Liver (tissue), 3 donors: Measurements from ENCODE around the gene ANKRD10.

ENCODE experiments used
- EGR1 ChIP-seq, 2 donors: IDR thresholded peaks; 2 replicates each; pipeline ENCODE4 v1.6.1; 2016 to 2018; ENCODE audit warnings: antibody characterized with exemption in 2 of 2, low read depth in 2 of 2
- GABPA ChIP-seq, 2 donors: IDR thresholded peaks in 1 of 2; conservative IDR thresholded peaks in 1 of 2; 2 replicates each; pipeline ENCODE4 v1.6.1; 2016; ENCODE audit warnings: antibody characterized with exemption in 2 of 2, mild to moderate bottlenecking in 1 of 2, moderate library complexity in 1 of 2
- RAD21 ChIP-seq, 2 donors: IDR thresholded peaks; 2 replicates each; pipeline ENCODE4 v1.6.1; 2016; ENCODE audit warnings: antibody characterized with exemption in 2 of 2, mild to moderate bottlenecking in 2 of 2
- RXRA ChIP-seq, 2 donors: IDR thresholded peaks; 2 replicates each; pipeline ENCODE4 v1.6.1; 2017 to 2018; ENCODE audit warnings: antibody characterized with exemption in 2 of 2, mild to moderate bottlenecking in 1 of 2
- SP1 ChIP-seq: IDR thresholded peaks from 2 replicates; pipeline ENCODE4 v1.6.1; 2018; ENCODE audit warnings: antibody characterized with exemption, mild to moderate bottlenecking
- TF ChIP-seq, protein P1 (sequence below): fragments of 150-350 bp; IDR thresholded peaks from 2 replicates; pipeline ENCODE4 v1.5.1; 2017; ENCODE audit warnings: improper control_type of control experiment, low read depth, low read length; ENCODE audit not compliant: missing input control
- TF ChIP-seq, protein P2 (sequence below): IDR thresholded peaks from 2 replicates; pipeline ENCODE4 v1.6.1; 2016; ENCODE audit warnings: antibody characterized with exemption, mild to moderate bottlenecking
- TF ChIP-seq, protein P3 (sequence below): IDR thresholded peaks from 2 replicates; pipeline ENCODE4 v1.6.1; 2016; ENCODE audit warnings: antibody characterized with exemption
- donor health status: healthy.
- donor health status: healthy.

DNA sequence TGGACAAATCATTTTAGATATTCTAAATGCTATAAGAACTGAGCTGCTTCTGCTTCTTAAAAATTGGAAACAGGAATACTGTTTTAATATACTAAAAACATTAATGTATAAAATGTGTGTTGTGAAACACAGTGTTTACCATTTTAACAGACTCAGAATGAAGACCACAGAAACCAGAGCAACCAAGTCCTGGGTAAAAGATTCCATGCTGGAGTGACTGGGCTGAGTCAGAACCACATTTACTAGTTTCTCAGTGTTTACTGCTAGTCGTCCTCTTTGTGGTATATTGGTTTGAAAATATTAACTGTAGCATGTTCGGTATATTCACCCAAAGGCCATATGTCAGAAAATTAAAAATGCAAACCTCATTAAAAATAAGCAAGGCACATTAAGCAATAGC, 31.9 kb downstream of the ANKRD10 start:
- TF ChIP-seq RAD21 (IDR thresholded peaks at IDR 0.05) (no peak), EGR1 (IDR thresholded peaks at IDR 0.05; ENCODE audit: low read depth in 2 of 2) (no peak), RXRA (IDR thresholded peaks at IDR 0.05) (no peak), GABPA (IDR thresholded peaks at IDR 0.05 in 1 of 2, conservative IDR thresholded peaks at IDR 0.05 in 1 of 2) (no peak), SP1 (no peak)
- TF ChIP-seq, protein P1, sequence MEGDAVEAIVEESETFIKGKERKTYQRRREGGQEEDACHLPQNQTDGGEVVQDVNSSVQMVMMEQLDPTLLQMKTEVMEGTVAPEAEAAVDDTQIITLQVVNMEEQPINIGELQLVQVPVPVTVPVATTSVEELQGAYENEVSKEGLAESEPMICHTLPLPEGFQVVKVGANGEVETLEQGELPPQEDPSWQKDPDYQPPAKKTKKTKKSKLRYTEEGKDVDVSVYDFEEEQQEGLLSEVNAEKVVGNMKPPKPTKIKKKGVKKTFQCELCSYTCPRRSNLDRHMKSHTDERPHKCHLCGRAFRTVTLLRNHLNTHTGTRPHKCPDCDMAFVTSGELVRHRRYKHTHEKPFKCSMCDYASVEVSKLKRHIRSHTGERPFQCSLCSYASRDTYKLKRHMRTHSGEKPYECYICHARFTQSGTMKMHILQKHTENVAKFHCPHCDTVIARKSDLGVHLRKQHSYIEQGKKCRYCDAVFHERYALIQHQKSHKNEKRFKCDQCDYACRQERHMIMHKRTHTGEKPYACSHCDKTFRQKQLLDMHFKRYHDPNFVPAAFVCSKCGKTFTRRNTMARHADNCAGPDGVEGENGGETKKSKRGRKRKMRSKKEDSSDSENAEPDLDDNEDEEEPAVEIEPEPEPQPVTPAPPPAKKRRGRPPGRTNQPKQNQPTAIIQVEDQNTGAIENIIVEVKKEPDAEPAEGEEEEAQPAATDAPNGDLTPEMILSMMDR: no peak
- TF ChIP-seq, protein P2, sequence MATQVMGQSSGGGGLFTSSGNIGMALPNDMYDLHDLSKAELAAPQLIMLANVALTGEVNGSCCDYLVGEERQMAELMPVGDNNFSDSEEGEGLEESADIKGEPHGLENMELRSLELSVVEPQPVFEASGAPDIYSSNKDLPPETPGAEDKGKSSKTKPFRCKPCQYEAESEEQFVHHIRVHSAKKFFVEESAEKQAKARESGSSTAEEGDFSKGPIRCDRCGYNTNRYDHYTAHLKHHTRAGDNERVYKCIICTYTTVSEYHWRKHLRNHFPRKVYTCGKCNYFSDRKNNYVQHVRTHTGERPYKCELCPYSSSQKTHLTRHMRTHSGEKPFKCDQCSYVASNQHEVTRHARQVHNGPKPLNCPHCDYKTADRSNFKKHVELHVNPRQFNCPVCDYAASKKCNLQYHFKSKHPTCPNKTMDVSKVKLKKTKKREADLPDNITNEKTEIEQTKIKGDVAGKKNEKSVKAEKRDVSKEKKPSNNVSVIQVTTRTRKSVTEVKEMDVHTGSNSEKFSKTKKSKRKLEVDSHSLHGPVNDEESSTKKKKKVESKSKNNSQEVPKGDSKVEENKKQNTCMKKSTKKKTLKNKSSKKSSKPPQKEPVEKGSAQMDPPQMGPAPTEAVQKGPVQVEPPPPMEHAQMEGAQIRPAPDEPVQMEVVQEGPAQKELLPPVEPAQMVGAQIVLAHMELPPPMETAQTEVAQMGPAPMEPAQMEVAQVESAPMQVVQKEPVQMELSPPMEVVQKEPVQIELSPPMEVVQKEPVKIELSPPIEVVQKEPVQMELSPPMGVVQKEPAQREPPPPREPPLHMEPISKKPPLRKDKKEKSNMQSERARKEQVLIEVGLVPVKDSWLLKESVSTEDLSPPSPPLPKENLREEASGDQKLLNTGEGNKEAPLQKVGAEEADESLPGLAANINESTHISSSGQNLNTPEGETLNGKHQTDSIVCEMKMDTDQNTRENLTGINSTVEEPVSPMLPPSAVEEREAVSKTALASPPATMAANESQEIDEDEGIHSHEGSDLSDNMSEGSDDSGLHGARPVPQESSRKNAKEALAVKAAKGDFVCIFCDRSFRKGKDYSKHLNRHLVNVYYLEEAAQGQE: no peak
- TF ChIP-seq, protein P3, sequence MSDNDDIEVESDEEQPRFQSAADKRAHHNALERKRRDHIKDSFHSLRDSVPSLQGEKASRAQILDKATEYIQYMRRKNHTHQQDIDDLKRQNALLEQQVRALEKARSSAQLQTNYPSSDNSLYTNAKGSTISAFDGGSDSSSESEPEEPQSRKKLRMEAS: no peak
